Measurements from ENCODE around the gene RGS7BP. TPM values are rescaled to one million over a fixed set of nuclear protein-coding genes. Genes with fewer than 3 reads are reported as not detected.

The RGS7BP gene
- total and polyA plus RNA-seq, 2 experiments from 2014 or later: 0.75 to 0.77 TPM

- H3K36me3 ChIP-seq (replicated peaks; ENCODE audit: insufficient read depth, low read depth): no peaks in the 10 kb centered on the region
- TF ChIP-seq EZH2phosphoT487 (IDR thresholded peaks at IDR 0.05; ENCODE audit: low read depth, severe bottlenecking, unreplicated experiment) (no peak), CTCF (IDR thresholded peaks at IDR 0.05; ENCODE audit: poor library complexity) (no peak), EZH2 (IDR thresholded peaks at IDR 0.05; ENCODE audit: borderline replicate concordance) (no peak)
- no peaks in the 10 kb centered on the region for H4K20me1 ChIP-seq (ENCODE audit: insufficient read depth, poor library complexity, severe bottlenecking)
- WGBS (ENCODE audit: low lambda C conversion rate, missing lambda C conversion rate): 95% methylated on average over 1 of the region's 1 CpG
- H3K9me2 ChIP-seq (replicated peaks; ENCODE audit: insufficient read depth): no peaks in the 10 kb centered on the region
- no peaks in the 10 kb centered on the region for H3K79me2 ChIP-seq
- H3K4me1 ChIP-seq (ENCODE audit: insufficient read depth): no peaks in the 10 kb centered on the region
- H3K27ac ChIP-seq: no peak overlapping the region
- H3K27me3 ChIP-seq: peaks cover 8% of the 10 kb centered on the region
- no peak for DNase-seq (ENCODE audit: low spot score)
- H3K9me3 ChIP-seq (ENCODE audit: low read depth): no peaks in the 10 kb centered on the region
- no peak overlapping the region for H3K4me3 ChIP-seq
- no peak overlapping the region for H2AFZ ChIP-seq
- no peak overlapping the region for H3K4me2 ChIP-seq
Measured at GRCh38 chr5:64514612-64515011, 8.8 kb downstream of the RGS7BP start.

GRCh38 chr5:64516216-64516615, 10.4 kb downstream of the RGS7BP start:
- H3K4me1 ChIP-seq (ENCODE audit: insufficient read depth): no peaks in the 10 kb centered on the region
- no peak for DNase-seq (ENCODE audit: low spot score)
- WGBS (ENCODE audit: low lambda C conversion rate, missing lambda C conversion rate): 66% methylated on average over 4 of the region's 4 CpGs
- no peaks in the 10 kb centered on the region for H3K36me3 ChIP-seq (replicated peaks; ENCODE audit: insufficient read depth, low read depth)
- no peak overlapping the region for H3K4me2 ChIP-seq
- H2AFZ ChIP-seq: no peak overlapping the region
- no peaks in the 10 kb centered on the region for H3K79me2 ChIP-seq
- H3K9me3 ChIP-seq (ENCODE audit: low read depth): no peaks in the 10 kb centered on the region
- TF ChIP-seq EZH2phosphoT487 (IDR thresholded peaks at IDR 0.05; ENCODE audit: low read depth, severe bottlenecking, unreplicated experiment) (no peak), CTCF (IDR thresholded peaks at IDR 0.05; ENCODE audit: poor library complexity) (no peak), EZH2 (IDR thresholded peaks at IDR 0.05; ENCODE audit: borderline replicate concordance) (no peak)
- H3K4me3 ChIP-seq: no peak overlapping the region
- H4K20me1 ChIP-seq (ENCODE audit: insufficient read depth, poor library complexity, severe bottlenecking): no peaks in the 10 kb centered on the region
- H3K27me3 ChIP-seq: peaks cover 2% of the 10 kb centered on the region
- H3K27ac ChIP-seq: no peak overlapping the region
- H3K9me2 ChIP-seq (replicated peaks; ENCODE audit: insufficient read depth): no peaks in the 10 kb centered on the region

- no peaks in the 10 kb centered on the region for H3K4me1 ChIP-seq (ENCODE audit: insufficient read depth)
- no peak overlapping the region for H3K4me3 ChIP-seq
- H3K36me3 ChIP-seq (replicated peaks; ENCODE audit: insufficient read depth, low read depth): no peaks in the 10 kb centered on the region
- no peaks in the 10 kb centered on the region for H3K27me3 ChIP-seq
- TF ChIP-seq EZH2 (IDR thresholded peaks at IDR 0.05; ENCODE audit: borderline replicate concordance): no peak
- no peak for TF ChIP-seq CTCF (IDR thresholded peaks at IDR 0.05; ENCODE audit: poor library complexity)
- no peak for TF ChIP-seq EZH2phosphoT487 (IDR thresholded peaks at IDR 0.05; ENCODE audit: low read depth, severe bottlenecking, unreplicated experiment)
- H3K9me2 ChIP-seq (replicated peaks; ENCODE audit: insufficient read depth): no peaks in the 10 kb centered on the region
- no peak overlapping the region for H3K4me2 ChIP-seq
- no peaks in the 10 kb centered on the region for H3K9me3 ChIP-seq (ENCODE audit: low read depth)
- 94% methylated on average over 2 of the region's 2 CpGs for WGBS (ENCODE audit: low lambda C conversion rate, missing lambda C conversion rate)
- H3K79me2 ChIP-seq: no peaks in the 10 kb centered on the region
- H3K27ac ChIP-seq: no peak overlapping the region
- no peak overlapping the region for H2AFZ ChIP-seq
- no peak for DNase-seq (ENCODE audit: low spot score)
- H4K20me1 ChIP-seq (ENCODE audit: insufficient read depth, poor library complexity, severe bottlenecking): no peaks in the 10 kb centered on the region
Measured at GRCh38 chr5:64518793-64519192, 13.0 kb downstream of the RGS7BP start.

- no peak overlapping the region for H2AFZ ChIP-seq
- H3K27me3 ChIP-seq: no peaks in the 10 kb centered on the region
- H4K20me1 ChIP-seq (ENCODE audit: insufficient read depth, poor library complexity, severe bottlenecking): no peaks in the 10 kb centered on the region
- H3K79me2 ChIP-seq: no peaks in the 10 kb centered on the region
- no peaks in the 10 kb centered on the region for H3K9me2 ChIP-seq (replicated peaks; ENCODE audit: insufficient read depth)
- H3K36me3 ChIP-seq (replicated peaks; ENCODE audit: insufficient read depth, low read depth): no peaks in the 10 kb centered on the region
- H3K4me3 ChIP-seq: no peak overlapping the region
- no peak overlapping the region for H3K4me2 ChIP-seq
- WGBS (ENCODE audit: low lambda C conversion rate, missing lambda C conversion rate): 64% methylated on average over 4 of the region's 4 CpGs
- no peaks in the 10 kb centered on the region for H3K4me1 ChIP-seq (ENCODE audit: insufficient read depth)
- no peaks in the 10 kb centered on the region for H3K9me3 ChIP-seq (ENCODE audit: low read depth)
- DNase-seq (ENCODE audit: low spot score): peak; percentile 11
- TF ChIP-seq EZH2phosphoT487 (IDR thresholded peaks at IDR 0.05; ENCODE audit: low read depth, severe bottlenecking, unreplicated experiment): no peak
- no peak for TF ChIP-seq EZH2 (IDR thresholded peaks at IDR 0.05; ENCODE audit: borderline replicate concordance)
- TF ChIP-seq CTCF (IDR thresholded peaks at IDR 0.05; ENCODE audit: poor library complexity): no peak
- H3K27ac ChIP-seq: no peak overlapping the region
Measured at GRCh38 chr5:64519263-64519662, 13.4 kb downstream of the RGS7BP start.
